Activated CD4-positive, alpha-beta T cell treated with anti-CD3 and anti-CD28 coated beads, Interleukin-2, Interleukin-6, amounts not matched to agents 100 ng/mL and 50 ng/mL, durations not matched to agents 16 hours and 8 hours (primary cell): ENCODE measurements around the gene HES6.
"Not testable (repeated sequence)": the region's sequence is repeated elsewhere in the genome, so short reads cannot be mapped to it uniquely, and the experiment has no call there.

ENCODE experiments used
- DNase-seq: peaks from one replicate; pipeline ENCODE4 v3.0.0-alpha.2; 2020

Gene HES6

GRCh38 chr2:238272156-238272555 lies 32.3 kb upstream of the HES6 start:
- no peak for DNase-seq

DNA sequence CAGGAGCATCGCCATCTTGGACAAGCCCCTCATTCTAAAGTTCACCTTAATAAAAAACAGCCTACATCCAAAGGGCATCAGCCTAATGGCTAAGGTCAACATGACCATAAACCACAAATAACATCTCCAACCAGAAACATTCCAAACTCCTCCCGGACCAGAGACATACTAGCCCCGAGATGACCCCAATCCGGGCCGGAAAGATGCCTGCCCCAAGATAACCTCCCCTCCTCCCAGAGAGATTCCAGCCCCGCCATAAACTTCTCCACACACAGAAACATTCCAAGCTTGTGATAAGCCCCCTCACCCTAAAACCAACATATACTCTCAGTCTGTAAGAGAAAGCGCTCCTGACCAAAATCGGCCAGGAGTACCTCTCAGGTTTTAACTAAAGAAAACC lies 31.8 kb upstream of the HES6 start:
- not testable (repeated sequence) for DNase-seq

GRCh38 chr2:238271061-238271554 lies 31.3 kb upstream of the HES6 start:
- DNase-seq: no peak

DNA sequence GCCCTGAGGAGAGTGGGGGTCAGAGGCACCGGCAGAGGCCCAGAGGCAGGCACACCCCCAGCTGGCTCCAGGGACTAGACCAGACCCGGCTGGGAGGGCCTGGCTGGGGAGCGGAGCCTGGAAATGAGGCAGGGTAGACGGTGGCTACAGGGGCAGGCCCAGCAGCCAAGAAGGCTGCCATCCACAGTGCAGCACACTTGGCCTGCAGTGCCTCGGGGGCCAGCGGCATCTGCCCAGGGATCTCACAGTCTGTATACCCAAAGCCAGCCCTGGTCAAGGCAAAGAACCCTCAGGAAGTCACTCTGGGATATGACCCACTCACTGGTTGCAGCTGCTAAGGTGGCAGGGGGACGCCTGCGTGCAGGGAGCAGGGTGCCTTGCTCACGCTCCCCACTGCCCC lies 30.8 kb upstream of the HES6 start:
- no peak for DNase-seq

GRCh38 chr2:238269741-238270140 lies 29.9 kb upstream of the HES6 start:
- DNase-seq: no peak

GRCh38 chr2:238267884-238268680 lies 28.2 kb upstream of the HES6 start:
- no peak for DNase-seq

DNA sequence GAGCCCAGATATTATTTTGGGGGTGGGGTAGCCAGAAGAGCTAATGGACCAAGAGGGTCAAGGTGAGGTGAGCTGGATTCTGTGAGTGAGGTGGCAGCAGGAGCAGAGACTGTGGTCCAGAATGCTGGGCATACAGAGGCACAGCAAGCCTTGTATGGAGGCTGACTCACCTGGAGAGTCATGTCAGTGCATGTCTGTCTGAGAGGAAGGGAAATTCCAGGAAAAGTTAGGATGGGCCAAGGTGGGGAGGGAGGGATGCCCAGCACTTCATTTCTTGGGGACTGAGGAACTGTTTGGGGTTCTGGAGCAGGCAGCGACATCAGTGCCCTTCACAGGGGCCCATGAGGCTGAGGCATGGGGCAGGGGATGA lies 27.5 kb upstream of the HES6 start:
- DNase-seq: no peak

- DNase-seq: no peak
Observed at GRCh38 chr2:238265605-238266004, 25.8 kb upstream of the HES6 start.

- DNase-seq: no peak
Observed at GRCh38 chr2:238264072-238264460, 24.2 kb upstream of the HES6 start.

DNA sequence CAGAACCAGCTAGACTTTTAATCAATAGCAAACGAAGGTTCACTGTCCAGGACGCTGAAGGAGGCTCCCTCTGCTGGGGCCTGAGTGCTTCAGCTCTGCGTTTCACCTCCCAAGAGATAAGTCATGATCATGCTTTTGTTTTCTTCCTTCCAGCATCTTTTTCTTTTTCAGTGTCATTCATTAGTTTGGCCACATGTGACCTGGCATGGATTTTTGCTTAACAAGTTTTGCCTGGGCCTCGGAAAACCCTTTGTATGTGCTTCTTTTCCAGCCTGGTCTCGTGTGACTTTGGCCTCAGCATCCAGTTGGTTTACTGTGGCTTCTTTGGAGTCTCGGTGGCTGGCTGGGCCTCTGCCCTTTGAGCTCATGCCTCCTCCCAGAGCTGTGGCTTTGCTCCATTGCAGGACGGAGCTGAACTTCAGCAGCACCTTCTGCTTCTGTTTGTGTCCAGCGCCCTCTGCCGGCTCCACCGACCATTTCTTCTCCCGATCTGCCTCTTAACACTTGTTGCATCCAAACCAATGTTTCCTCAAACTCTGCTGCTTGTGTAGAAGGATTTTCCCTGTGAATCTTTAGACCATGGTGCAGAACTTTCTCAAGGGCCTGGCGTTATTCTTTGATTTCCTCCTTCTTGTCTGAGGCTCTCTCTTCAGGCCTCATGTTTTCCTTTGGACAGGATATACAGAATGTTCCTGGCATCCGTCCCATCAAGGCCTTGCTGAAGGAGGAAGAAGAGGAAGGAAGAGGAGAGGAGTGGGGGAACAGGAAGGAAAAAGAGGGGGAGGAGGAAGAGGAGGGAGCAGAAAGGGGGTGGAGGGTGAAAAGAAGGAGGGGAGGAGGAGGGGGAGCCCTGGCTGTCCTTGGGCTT lies 23.6 kb upstream of the HES6 start:
- peak; percentile 77 for DNase-seq

GRCh38 chr2:238262496-238263122 lies 22.8 kb upstream of the HES6 start:
- DNase-seq: no peak

DNA sequence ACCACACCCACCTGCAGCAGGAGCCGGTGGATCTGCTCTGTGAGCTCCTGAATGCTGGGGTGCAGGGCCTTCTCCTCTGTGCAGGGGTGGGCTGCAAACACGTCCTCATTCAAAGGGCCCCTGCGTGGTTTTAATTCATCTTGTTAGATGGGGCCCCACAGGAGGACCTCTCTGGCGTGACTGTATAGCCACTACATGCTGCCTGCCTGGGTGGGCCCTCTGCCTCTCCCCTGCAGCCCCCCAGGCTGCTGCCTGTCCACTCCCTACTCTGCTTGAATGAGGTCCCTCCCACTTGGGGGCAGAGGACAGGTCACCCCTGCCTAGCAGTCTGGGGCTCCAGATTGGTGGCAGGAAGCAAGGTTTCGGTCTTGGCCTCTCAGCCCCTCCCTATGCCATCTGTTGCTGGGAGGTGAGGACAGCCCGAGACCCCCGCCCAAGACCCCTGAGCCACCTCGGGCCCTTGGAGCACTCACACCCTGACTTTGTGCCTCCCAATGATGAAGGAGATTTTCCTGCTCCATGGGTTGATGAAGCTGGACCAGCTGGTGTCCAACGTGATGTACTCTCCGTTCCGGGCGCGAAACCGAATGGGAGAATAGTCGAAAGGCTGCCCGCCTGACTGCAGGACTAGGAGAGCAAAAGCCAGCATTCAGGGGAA lies 22.0 kb upstream of the HES6 start:
- DNase-seq: no peak

DNA sequence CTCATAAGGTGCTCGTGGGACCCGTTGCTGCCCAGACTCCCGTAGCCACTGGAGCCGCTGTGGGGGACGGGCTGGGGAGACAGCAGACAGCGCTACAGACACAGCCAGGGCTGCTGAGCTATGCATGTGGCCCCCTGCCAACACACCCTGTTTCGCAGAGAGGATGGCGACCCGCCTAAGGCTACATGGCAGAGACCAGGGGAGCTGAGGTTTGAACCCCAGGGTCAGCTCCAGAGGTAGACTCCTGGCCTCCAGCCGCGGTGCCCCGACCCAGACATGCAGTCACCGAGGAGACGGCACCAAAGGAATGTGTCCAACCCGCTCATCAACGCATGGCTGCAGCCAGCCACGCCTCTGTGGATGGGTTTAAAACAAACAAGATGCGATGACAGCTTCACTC lies 21.0 kb upstream of the HES6 start:
- DNase-seq: no peak

GRCh38 chr2:238259061-238260020 lies 19.5 kb upstream of the HES6 start:
- DNase-seq: no peak

GRCh38 chr2:238257786-238258700 lies 18.2 kb upstream of the HES6 start:
- no peak for DNase-seq

- DNase-seq: peak; percentile 81
Observed at GRCh38 chr2:238256594-238257104, 16.8 kb upstream of the HES6 start.

DNA sequence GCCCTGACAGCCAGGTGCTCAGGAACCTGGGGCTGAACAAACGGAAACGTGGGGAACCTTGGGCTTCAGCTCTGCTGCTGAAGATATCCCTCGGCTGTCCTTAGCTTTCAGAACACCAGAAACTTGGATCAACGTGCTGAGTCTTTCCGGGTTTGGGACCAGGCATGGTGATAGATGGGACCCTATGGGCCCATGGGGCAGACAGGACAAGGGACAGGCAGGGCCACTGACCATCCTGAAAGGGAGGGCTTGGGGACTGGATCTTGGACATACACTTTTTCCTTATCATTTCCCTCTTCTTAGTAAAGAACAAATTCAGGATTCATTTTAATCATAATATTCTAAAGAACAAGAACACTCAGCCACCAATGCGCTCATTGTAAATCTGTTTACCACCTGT lies 16.3 kb upstream of the HES6 start:
- DNase-seq: no peak

- DNase-seq: no peak
Observed at GRCh38 chr2:238255636-238256035, 15.8 kb upstream of the HES6 start.

DNA sequence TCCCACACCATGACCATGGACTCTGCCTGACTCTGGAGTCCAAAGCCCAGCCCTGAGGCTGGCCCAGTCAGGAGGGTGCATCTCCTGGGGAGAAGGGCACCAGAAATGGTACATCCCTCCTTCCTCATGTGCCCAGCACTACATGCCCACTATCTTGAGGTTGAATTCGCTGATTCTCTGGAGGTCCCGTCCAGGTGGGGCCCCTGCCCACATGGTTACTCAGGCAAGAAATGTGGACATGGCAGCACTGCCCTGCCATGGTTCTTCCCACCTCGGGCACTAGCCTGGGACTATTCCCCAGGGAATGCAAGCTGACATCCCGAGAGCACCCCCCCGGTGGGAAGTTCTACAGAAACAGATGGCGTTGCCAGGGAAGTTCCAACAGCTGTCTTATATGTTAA lies 15.3 kb upstream of the HES6 start:
- no peak for DNase-seq

- DNase-seq: no peak
Observed at GRCh38 chr2:238254095-238254723, 14.4 kb upstream of the HES6 start.
